GM23338 (cell line): ENCODE measurements around the gene DNAJA2. TPM values are rescaled to one million over a fixed set of nuclear protein-coding genes. Genes with fewer than 3 reads are reported as not detected.

Experiments
- ATAC-seq: fragments of 200-7000 bp; cut with Tn5 transposase; 3 replicates; pipeline ENCODE4 v1.9.1; 2020
- DNase-seq: peaks from one replicate; pipeline ENCODE4 v3.0.0-alpha.2; 2015; ENCODE audit warnings: low spot score
- H2AFZ ChIP-seq: fragments of 200-600 bp; sonication (generic); 2 replicates; pipeline ENCODE4 v1.8.0; 2016; ENCODE audit warnings: antibody characterized with exemption, mild to moderate bottlenecking, moderate library complexity
- H3F3A ChIP-seq: fragments of 200-600 bp; sonication (generic); replicated peaks from 2 replicates; pipeline ENCODE4 v1.8.0; 2017; ENCODE audit warnings: antibody characterized with exemption, mixed run types, low read depth
- H3K27ac ChIP-seq: fragments of 200-600 bp; sonication (generic); 2 replicates; pipeline ENCODE4 v1.6.1; 2016; ENCODE audit warnings: low read depth
- H3K27me3 ChIP-seq: fragments of 200-600 bp; sonication (generic); 2 replicates; pipeline ENCODE4 v1.8.0; 2016; ENCODE audit warnings: mild to moderate bottlenecking, mixed run types, moderate library complexity; ENCODE audit not compliant: insufficient read depth
- H3K36me3 ChIP-seq: fragments of 200-600 bp; sonication (generic); 2 replicates; pipeline ENCODE4 v1.8.0; 2016; ENCODE audit warnings: mild to moderate bottlenecking; ENCODE audit not compliant: insufficient read depth
- H3K4me1 ChIP-seq: fragments of 200-600 bp; sonication (generic); 2 replicates; pipeline ENCODE4 v1.8.0; 2016; ENCODE audit warnings: mild to moderate bottlenecking, moderate library complexity; ENCODE audit not compliant: insufficient read depth
- H3K4me2 ChIP-seq: fragments of 200-600 bp; sonication (generic); 2 replicates; pipeline ENCODE4 v1.7.1; 2017; ENCODE audit warnings: mixed run types
- H3K4me3 ChIP-seq: fragments of 200-600 bp; sonication (generic); 2 replicates; pipeline ENCODE4 v1.6.1; 2016; ENCODE audit warnings: mixed run types
- H3K79me2 ChIP-seq: fragments of 200-600 bp; sonication (generic); replicated peaks from 2 replicates; pipeline ENCODE4 v1.8.0; 2017; ENCODE audit warnings: mild to moderate bottlenecking; ENCODE audit not compliant: insufficient read depth
- H3K9me2 ChIP-seq: fragments of 200-600 bp; sonication (generic); 2 replicates; pipeline ENCODE4 v1.8.0; 2017; ENCODE audit not compliant: insufficient read depth
- H4K20me1 ChIP-seq: fragments of 200-600 bp; sonication (generic); replicated peaks from 2 replicates; pipeline ENCODE4 v1.8.0; 2017; ENCODE audit warnings: mild to moderate bottlenecking; ENCODE audit not compliant: insufficient read depth
- H3K27ac Mint-ChIP-seq: 2 replicates; pipeline ENCODE4 v1.8.0; 2020; ENCODE audit warnings: inconsistent platforms, mild to moderate bottlenecking, moderate library complexity, mixed read lengths
- H3K27me3 Mint-ChIP-seq: 3 replicates; pipeline ENCODE4 v1.8.0; 2022; ENCODE audit warnings: low read depth, mild to moderate bottlenecking, moderate library complexity, mixed read lengths, inconsistent platforms; ENCODE audit not compliant: insufficient read depth, poor library complexity
- H3K36me3 Mint-ChIP-seq: 3 replicates; pipeline ENCODE4 v1.8.0; 2021; ENCODE audit warnings: low read depth, mild to moderate bottlenecking, inconsistent platforms, moderate library complexity, mixed read lengths
- H3K4me1 Mint-ChIP-seq: 3 replicates; pipeline ENCODE4 v1.8.0; 2020; ENCODE audit warnings: mild to moderate bottlenecking, inconsistent platforms, mixed read lengths
- H3K4me3 Mint-ChIP-seq: 3 replicates; pipeline ENCODE4 v1.8.0; 2021; ENCODE audit warnings: moderate library complexity, mild to moderate bottlenecking, inconsistent platforms, mixed read lengths
- H3K9me3 Mint-ChIP-seq: 3 replicates; pipeline ENCODE4 v1.8.0; 2020; ENCODE audit warnings: moderate library complexity, mild to moderate bottlenecking, inconsistent platforms, mixed read lengths
- EZH2 ChIP-seq: fragments of 200-600 bp; sonication (generic); IDR thresholded peaks from one replicate; pipeline ENCODE4 v1.8.0; 2017; ENCODE audit warnings: antibody characterized with exemption, mild to moderate bottlenecking, low read depth; ENCODE audit not compliant: unreplicated experiment
- EZH2phosphoT487 ChIP-seq: fragments of 200-600 bp; sonication (generic); IDR thresholded peaks from one replicate; pipeline ENCODE4 v1.8.1; 2018; ENCODE audit warnings: antibody characterized with exemption; ENCODE audit not compliant: unreplicated experiment
- NANOG ChIP-seq: IDR thresholded peaks from 2 replicates; pipeline ENCODE4 v1.6.1; 2016; ENCODE audit warnings: antibody characterized with exemption, borderline replicate concordance
- POLR2AphosphoS5 ChIP-seq: IDR thresholded peaks from 2 replicates; pipeline ENCODE4 v1.6.1; 2016; ENCODE audit warnings: antibody characterized with exemption, low read depth
- REST ChIP-seq: IDR thresholded peaks from one replicate; pipeline ENCODE4 v1.6.1; 2018; ENCODE audit warnings: antibody characterized with exemption; ENCODE audit not compliant: unreplicated experiment
- ZNF462 ChIP-seq: fragments of 250-450 bp; sonication (Bioruptor Pico); IDR thresholded peaks from 2 replicates; pipeline ENCODE4 v1.5.0; 2020; ENCODE audit warnings: mild to moderate bottlenecking, moderate library complexity
- polyA plus RNA-seq: library from polyadenylated mRNA; unstranded; fragments of >200 nt; fragmentation: Nextera tagmentation; extraction: Ambion mirVana; gene quantifications from 2 replicates; pipeline ENCODE4 v1.2.1, GENCODE V29; 2016
- total RNA-seq: library from RNA; depleted of rRNA; stranded (reverse); fragments of >200 nt; shearing (Covaris generic); gene quantifications from 2 replicates; pipeline ENCODE4 v1.2.3, GENCODE V29; 2014

Gene DNAJA2
- total and polyA plus RNA-seq, 2 experiments from 2014 or later, result 94.5 to 101 TPM

GRCh38 chr16:46954562-46954961 lies 18.9 kb downstream of the DNAJA2 start:
- no peak for DNase-seq
- TF ChIP-seq EZH2 (no peak), EZH2phosphoT487 (no peak), REST (no peak), NANOG (no peak), ZNF462 (no peak), POLR2AphosphoS5 (no peak)

More at GRCh38 chr16:46954562-46954961, 18.9 kb downstream of the DNAJA2 start:
- H3K27me3 ChIP-seq, result no peaks in the 10 kb centered on the region
- H3K4me3 Mint-ChIP-seq, result no peak overlapping the region
- no peak overlapping the region for H3K4me3 ChIP-seq
- H3K27me3 Mint-ChIP-seq, result peaks cover 5% of the 10 kb centered on the region
- H3K36me3 Mint-ChIP-seq, result peaks cover 53% of the 10 kb centered on the region
- no peaks in the 10 kb centered on the region for H3K9me2 ChIP-seq
- no peaks in the 10 kb centered on the region for H3F3A ChIP-seq
- H3K4me1 Mint-ChIP-seq, result peaks cover 4% of the 10 kb centered on the region; the same call in 2 of the 3 replicates
- peak overlapping the region; percentile 35; the same call in 1 of the 2 replicates for H3K27ac ChIP-seq
- no peak overlapping the region for H2AFZ ChIP-seq
- H4K20me1 ChIP-seq, result no peaks in the 10 kb centered on the region
- peaks cover 6% of the 10 kb centered on the region for H3K79me2 ChIP-seq
- ATAC-seq, result no peak; the same call in 2 of the 3 replicates
- H3K36me3 ChIP-seq, result peaks cover 27% of the 10 kb centered on the region
- H3K27ac Mint-ChIP-seq, result no peak overlapping the region
- peaks cover 6% of the 10 kb centered on the region for H3K4me1 ChIP-seq
- no peak overlapping the region for H3K4me2 ChIP-seq
- H3K9me3 Mint-ChIP-seq, result no peaks in the 10 kb centered on the region
